OCI-LY1 (cell line): ENCODE data around the gene PRKCB.

Experiments
- CTCF ChIP-seq: fragments of 200-600 bp; sonication (generic), shearing (Covaris generic); IDR thresholded peaks from 2 replicates; pipeline ENCODE4 v1.5.1; 2017; ENCODE audit warnings: mild to moderate bottlenecking, antibody characterized with exemption, low read length, moderate library complexity, mixed read lengths
- EZH2 ChIP-seq: fragments of 200-600 bp; sonication (generic), shearing (Covaris generic); IDR thresholded peaks from 2 replicates; pipeline ENCODE4 v1.8.0; 2017; ENCODE audit warnings: borderline replicate concordance, mixed run types, mild to moderate bottlenecking, antibody characterized with exemption, low read length, moderate library complexity, mixed read lengths

GRCh38 chr16:23879735-23880373, 44.1 kb downstream of the PRKCB start:
- TF ChIP-seq CTCF (no peak), EZH2 (no peak)
